Activated naive CD8-positive, alpha-beta T cell treated with anti-CD3 and anti-CD28 coated beads, Interleukin-2, amount 50 U/mL, for 24 hours (primary cell): ENCODE data around the gene FCER1G.
A peak's percentile ranks its signal among the peaks of the same experiment; 100 is the strongest.

Experiments
- ATAC-seq: fragments of 150-1000 bp; cut with Tn5 transposase; one replicate; pipeline ENCODE4 v1.10.0; 2021
- DNase-seq: peaks from one replicate; pipeline ENCODE4 v3.0.0; 2021
- H3K27ac Mint-ChIP-seq: one replicate; pipeline ENCODE4 v1.8.0; 2021; ENCODE audit warnings: mild to moderate bottlenecking, mixed read lengths
- H3K27me3 Mint-ChIP-seq: one replicate; pipeline ENCODE4 v1.8.0; 2021; ENCODE audit warnings: mixed read lengths
- H3K36me3 Mint-ChIP-seq: one replicate; pipeline ENCODE4 v1.8.0; 2021; ENCODE audit warnings: low read depth, mixed read lengths
- H3K4me1 Mint-ChIP-seq: one replicate; pipeline ENCODE4 v1.8.0; 2021; ENCODE audit warnings: mixed read lengths
- H3K4me3 Mint-ChIP-seq: one replicate; pipeline ENCODE4 v1.8.0; 2021; ENCODE audit warnings: mild to moderate bottlenecking, moderate library complexity, mixed read lengths
- H3K9me3 Mint-ChIP-seq: one replicate; pipeline ENCODE4 v1.8.0; 2021; ENCODE audit warnings: mixed read lengths

FCER1G gene

GRCh38 chr1:161215076-161215475 lies at the start of gene FCER1G:
TSS of gene FCER1G (plus strand) at chr1:161215295. CDS start at chr1:161215322, 27 bp downstream.
- ATAC-seq, result no peak
- Mint-ChIP-seq H3K27ac (peak within 1 kb of the TSS; percentile 82), H3K36me3 (peaks cover 39% of the 10 kb centered on the region), H3K4me1 (peaks cover 47% of the 10 kb centered on the region), H3K9me3 (no peaks in the 10 kb centered on the region), H3K4me3 (peak within 1 kb of the TSS; percentile 70), H3K27me3 (no peaks in the 10 kb centered on the region)
- no peak for DNase-seq

GRCh38 chr1:161165742-161166668 lies 49.1 kb upstream of the FCER1G start, which contains the start of gene PPOX:
TSS of gene PPOX (plus strand) at chr1:161166426. CDS start at chr1:161166848, 422 bp downstream.
- DNase-seq (peak; percentile 90), ATAC-seq (peak; percentile 98)
- H3K27me3 Mint-ChIP-seq, result no peaks in the 10 kb centered on the region
- peak within 1 kb of the TSS; percentile 92 for H3K4me3 Mint-ChIP-seq
- H3K36me3 Mint-ChIP-seq, result peaks cover 20% of the 10 kb centered on the region
- peaks cover 41% of the 10 kb centered on the region for H3K4me1 Mint-ChIP-seq
- H3K9me3 Mint-ChIP-seq, result no peaks in the 10 kb centered on the region
- peak within 1 kb of the TSS; percentile 76 for H3K27ac Mint-ChIP-seq

- H3K4me1 Mint-ChIP-seq, result peaks cover 35% of the 10 kb centered on the region
- H3K36me3 Mint-ChIP-seq, result peaks cover 16% of the 10 kb centered on the region
- no peaks in the 10 kb centered on the region for H3K27me3 Mint-ChIP-seq
- H3K9me3 Mint-ChIP-seq, result no peaks in the 10 kb centered on the region
- no peak for ATAC-seq
- H3K4me3 Mint-ChIP-seq, result peak overlapping the region; percentile 92
- peak overlapping the region; percentile 76 for H3K27ac Mint-ChIP-seq
- DNase-seq, result no peak
These were observed 48.2 kb upstream of the FCER1G start for GRCh38 chr1:161166669-161167548.

GRCh38 chr1:161168906-161169305 lies 46.2 kb upstream of the FCER1G start:
- Mint-ChIP-seq H3K36me3 (peaks cover 22% of the 10 kb centered on the region), H3K9me3 (no peaks in the 10 kb centered on the region), H3K27ac (no peak overlapping the region), H3K4me1 (peaks cover 33% of the 10 kb centered on the region), H3K27me3 (no peaks in the 10 kb centered on the region), H3K4me3 (no peak overlapping the region)
- DNase-seq (no peak), ATAC-seq (no peak)

GRCh38 chr1:161171191-161171590 lies 43.9 kb upstream of the FCER1G start:
- Mint-ChIP-seq H3K9me3 (no peaks in the 10 kb centered on the region), H3K4me3 (no peak overlapping the region), H3K4me1 (peaks cover 38% of the 10 kb centered on the region), H3K36me3 (peaks cover 28% of the 10 kb centered on the region), H3K27me3 (no peaks in the 10 kb centered on the region), H3K27ac (no peak overlapping the region)
- DNase-seq (no peak), ATAC-seq (no peak)

GRCh38 chr1:161171696-161172095 lies 43.4 kb upstream of the FCER1G start:
- DNase-seq (no peak), ATAC-seq (no peak)
- H3K27ac Mint-ChIP-seq, result no peak overlapping the region
- H3K36me3 Mint-ChIP-seq, result peaks cover 29% of the 10 kb centered on the region
- H3K4me3 Mint-ChIP-seq, result no peak overlapping the region
- H3K9me3 Mint-ChIP-seq, result no peaks in the 10 kb centered on the region
- no peaks in the 10 kb centered on the region for H3K27me3 Mint-ChIP-seq
- peaks cover 43% of the 10 kb centered on the region for H3K4me1 Mint-ChIP-seq

- no peak overlapping the region for H3K4me3 Mint-ChIP-seq
- peaks cover 29% of the 10 kb centered on the region for H3K36me3 Mint-ChIP-seq
- H3K27ac Mint-ChIP-seq, result peak overlapping the region; percentile 2
These were observed 42.7 kb upstream of the FCER1G start for GRCh38 chr1:161172349-161172748.

GRCh38 chr1:161172776-161173376 lies 42.2 kb upstream of the FCER1G start:
- Mint-ChIP-seq H3K4me3 (no peak overlapping the region), H3K9me3 (no peaks in the 10 kb centered on the region), H3K4me1 (peaks cover 39% of the 10 kb centered on the region), H3K27me3 (no peaks in the 10 kb centered on the region), H3K36me3 (peaks cover 29% of the 10 kb centered on the region), H3K27ac (peak overlapping the region; percentile 47)
- DNase-seq (no peak), ATAC-seq (no peak)

More at GRCh38 chr1:161172349-161172748, 42.7 kb upstream of the FCER1G start:
- no peaks in the 10 kb centered on the region for H3K27me3 Mint-ChIP-seq
- ATAC-seq (no peak), DNase-seq (no peak)
- peaks cover 38% of the 10 kb centered on the region for H3K4me1 Mint-ChIP-seq
- H3K9me3 Mint-ChIP-seq, result no peaks in the 10 kb centered on the region

GRCh38 chr1:161173711-161174110 lies 41.4 kb upstream of the FCER1G start:
- no peaks in the 10 kb centered on the region for H3K9me3 Mint-ChIP-seq
- no peak for DNase-seq
- no peak overlapping the region for H3K27ac Mint-ChIP-seq
- peaks cover 40% of the 10 kb centered on the region for H3K4me1 Mint-ChIP-seq
- H3K27me3 Mint-ChIP-seq, result no peaks in the 10 kb centered on the region
- peaks cover 29% of the 10 kb centered on the region for H3K36me3 Mint-ChIP-seq
- no peak overlapping the region for H3K4me3 Mint-ChIP-seq
- ATAC-seq, result no peak

- no peaks in the 10 kb centered on the region for H3K27me3 Mint-ChIP-seq
These were observed 40.2 kb upstream of the FCER1G start for GRCh38 chr1:161174911-161175310.

GRCh38 chr1:161175771-161176453 lies 39.2 kb upstream of the FCER1G start:
- Mint-ChIP-seq H3K4me1 (peaks cover 49% of the 10 kb centered on the region), H3K36me3 (peaks cover 27% of the 10 kb centered on the region), H3K27ac (peak overlapping the region; percentile 96), H3K4me3 (peak overlapping the region; percentile 96), H3K9me3 (no peaks in the 10 kb centered on the region), H3K27me3 (no peaks in the 10 kb centered on the region)
- ATAC-seq (no peak), DNase-seq (no peak)

More at GRCh38 chr1:161174911-161175310, 40.2 kb upstream of the FCER1G start:
- no peaks in the 10 kb centered on the region for H3K9me3 Mint-ChIP-seq
- H3K4me3 Mint-ChIP-seq, result no peak overlapping the region
- H3K27ac Mint-ChIP-seq, result no peak overlapping the region
- ATAC-seq, result no peak
- DNase-seq, result no peak
- H3K36me3 Mint-ChIP-seq, result peaks cover 29% of the 10 kb centered on the region
- peaks cover 41% of the 10 kb centered on the region for H3K4me1 Mint-ChIP-seq

- Mint-ChIP-seq H3K9me3 (no peaks in the 10 kb centered on the region), H3K27ac (peak overlapping the region; percentile 96), H3K4me1 (peaks cover 54% of the 10 kb centered on the region), H3K27me3 (no peaks in the 10 kb centered on the region), H3K4me3 (peak overlapping the region; percentile 96), H3K36me3 (peaks cover 25% of the 10 kb centered on the region)
- no peak for ATAC-seq
- DNase-seq, result no peak
These were observed 38.5 kb upstream of the FCER1G start for GRCh38 chr1:161176468-161177111.

- DNase-seq (peak; percentile 98), ATAC-seq (peak; percentile 85)
- Mint-ChIP-seq H3K27ac (peak within 1 kb of the TSS; percentile 96), H3K9me3 (no peaks in the 10 kb centered on the region), H3K4me1 (peaks cover 62% of the 10 kb centered on the region), H3K4me3 (peak within 1 kb of the TSS; percentile 96), H3K27me3 (no peaks in the 10 kb centered on the region), H3K36me3 (peaks cover 23% of the 10 kb centered on the region)
These were observed 37.8 kb upstream of the FCER1G start, which contains the start of gene B4GALT3 for GRCh38 chr1:161177112-161177935. TSS of gene B4GALT3 (minus strand) at chr1:161177507. CDS start at chr1:161176060, 1,447 bp downstream.
